HG03457 (cell line): ENCODE results near the gene MSANTD2.
"Not testable (repeated sequence)": the region's sequence is repeated elsewhere in the genome, so short reads cannot be mapped to it uniquely, and the experiment has no call there.

Experiments
- ATAC-seq: cut with Tn5 transposase; IDR thresholded peaks from one replicate; pipeline ENCODE4 v1.9.1; 2021; ENCODE audit warnings: moderate number of reproducible peaks; ENCODE audit not compliant: unreplicated experiment

MSANTD2 gene

DNA sequence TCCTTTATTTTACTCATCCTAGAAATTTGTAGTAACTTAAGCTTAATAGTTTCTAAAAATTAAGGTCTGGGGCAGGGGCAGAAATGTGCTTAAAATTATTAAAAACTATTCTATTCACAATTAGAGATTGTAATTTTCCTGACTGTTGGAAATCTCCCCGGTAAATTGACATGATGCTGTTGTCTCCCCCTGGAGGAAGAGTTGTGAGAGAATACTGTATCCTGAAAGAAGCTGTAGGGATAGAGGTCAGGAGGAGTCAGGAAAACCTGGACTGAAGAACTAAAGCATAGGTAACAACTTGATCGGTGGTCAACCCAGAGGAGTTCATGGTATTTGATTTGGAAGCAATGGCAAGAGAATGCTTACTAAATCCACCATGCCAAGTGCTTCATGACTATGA is 21.9 kb downstream of the MSANTD2 start:
- no peak for ATAC-seq

DNA sequence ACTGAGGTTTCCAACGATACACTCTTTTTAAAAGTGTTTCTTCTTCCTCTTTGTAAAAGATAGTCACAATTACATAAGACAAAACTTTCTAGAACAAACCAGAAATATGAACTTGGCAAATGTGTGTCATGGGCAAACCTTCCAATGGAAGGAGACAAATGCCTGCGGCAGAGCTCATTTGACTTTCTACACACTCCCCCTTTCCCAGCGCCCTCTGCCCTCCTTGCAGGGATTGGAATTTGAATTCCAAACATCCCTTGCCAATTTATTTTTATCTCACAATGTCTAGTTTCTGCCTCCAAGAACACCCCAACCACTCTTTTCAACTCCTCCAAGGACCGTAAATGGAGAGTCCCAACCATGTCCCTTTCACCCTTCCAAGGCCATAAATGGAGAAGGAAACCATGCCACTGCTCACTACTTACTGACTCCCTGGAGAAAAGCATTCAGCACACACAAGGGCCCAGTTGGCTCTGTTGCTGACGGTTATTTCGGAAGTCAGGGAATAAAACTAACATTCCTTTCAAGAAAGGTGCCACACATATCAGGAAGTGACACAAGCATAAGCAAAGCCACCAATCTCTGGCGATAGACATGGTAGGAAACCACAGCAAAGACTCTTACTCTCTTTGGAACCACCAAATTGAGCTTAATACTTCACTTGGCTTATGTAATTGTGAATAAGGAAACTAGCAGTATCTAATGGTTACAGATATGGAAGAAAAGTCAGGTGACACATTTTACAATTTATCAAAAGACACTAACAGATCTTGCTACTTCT is 23.2 kb downstream of the MSANTD2 start:
- ATAC-seq = no peak

DNA sequence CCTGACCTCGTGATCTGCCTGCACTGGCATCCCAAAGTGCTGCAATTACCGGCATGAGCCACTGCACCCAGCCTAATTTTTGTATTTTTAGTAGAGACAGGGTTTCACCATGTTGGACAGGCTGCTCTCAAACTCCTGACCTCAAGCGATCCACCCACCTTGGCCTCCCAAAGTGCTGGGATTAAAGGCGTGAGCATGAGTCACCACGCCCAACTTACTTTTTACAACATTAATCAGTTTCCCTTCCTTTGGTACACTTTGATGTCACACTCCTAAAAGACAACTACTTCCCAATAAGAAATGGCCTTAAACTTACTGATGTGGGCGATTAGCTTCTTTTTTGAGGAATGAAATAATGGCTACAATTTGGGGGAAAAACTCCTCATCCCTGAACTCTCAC is 29.2 kb downstream of the MSANTD2 start:
- ATAC-seq = not testable (repeated sequence)

DNA sequence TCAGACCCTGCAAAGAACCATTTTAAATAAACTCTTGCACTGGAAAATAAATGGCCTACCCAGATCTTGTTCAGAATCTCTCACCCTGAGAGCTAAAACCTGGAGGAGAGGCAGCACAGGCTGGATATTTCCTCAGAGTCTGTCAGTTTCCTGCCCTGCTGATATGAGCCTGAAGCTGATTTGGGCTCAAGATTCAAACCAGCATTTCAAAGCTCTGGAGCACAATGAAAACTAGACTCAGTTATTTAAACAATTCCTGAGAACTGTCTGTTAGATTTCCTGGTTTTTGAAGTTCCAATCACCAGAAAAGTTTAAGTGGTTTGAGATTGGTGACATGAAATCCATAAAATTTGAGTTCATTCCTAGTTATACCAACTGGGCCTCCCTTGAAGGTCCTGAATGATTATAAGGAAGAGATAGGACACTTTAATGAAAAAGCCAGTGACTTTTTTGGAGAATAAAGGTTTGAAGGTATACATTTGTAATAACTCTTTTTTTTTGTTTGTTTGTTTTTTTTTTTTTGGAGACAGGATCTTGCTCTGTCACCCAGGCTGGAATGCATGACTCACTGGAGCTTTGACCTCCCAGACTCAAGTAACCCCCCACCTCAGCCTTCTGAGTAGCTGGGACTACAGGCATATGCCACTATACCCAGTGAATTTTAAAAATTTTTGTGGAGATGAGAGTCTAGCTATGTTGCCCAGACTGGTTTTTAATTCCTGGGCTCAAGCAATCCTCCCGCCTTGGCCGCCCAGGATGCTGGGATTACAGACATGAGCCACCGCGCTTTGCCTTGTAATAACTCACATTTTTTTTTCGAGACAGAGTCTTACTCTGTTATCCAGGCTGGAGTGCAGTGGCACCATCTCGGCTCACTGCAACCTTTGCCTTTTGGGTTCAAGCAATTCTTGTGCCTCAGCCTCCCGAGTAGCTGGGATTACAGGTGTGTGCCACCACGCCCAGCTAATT is 30.1 kb downstream of the MSANTD2 start:
- no peak for ATAC-seq

DNA sequence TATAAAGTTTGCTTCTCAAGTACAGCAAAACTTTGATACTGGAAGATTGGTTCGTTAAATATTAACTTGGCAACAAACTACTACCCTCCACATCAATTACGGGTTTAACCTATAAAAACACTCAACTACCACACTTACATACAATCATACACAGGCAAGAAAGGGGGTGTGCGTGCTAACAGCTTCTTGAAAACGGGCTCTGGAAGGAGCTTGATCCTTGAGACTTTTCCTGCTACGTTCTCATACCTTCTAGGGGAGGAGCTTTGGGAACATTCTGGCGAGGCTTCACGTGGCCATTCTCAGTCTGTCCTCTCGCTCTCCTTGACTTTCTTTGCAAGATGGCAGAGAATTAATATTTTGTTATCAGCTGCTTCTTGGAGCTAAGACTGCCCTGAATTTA is 31.3 kb downstream of the MSANTD2 start:
- no peak for ATAC-seq

DNA sequence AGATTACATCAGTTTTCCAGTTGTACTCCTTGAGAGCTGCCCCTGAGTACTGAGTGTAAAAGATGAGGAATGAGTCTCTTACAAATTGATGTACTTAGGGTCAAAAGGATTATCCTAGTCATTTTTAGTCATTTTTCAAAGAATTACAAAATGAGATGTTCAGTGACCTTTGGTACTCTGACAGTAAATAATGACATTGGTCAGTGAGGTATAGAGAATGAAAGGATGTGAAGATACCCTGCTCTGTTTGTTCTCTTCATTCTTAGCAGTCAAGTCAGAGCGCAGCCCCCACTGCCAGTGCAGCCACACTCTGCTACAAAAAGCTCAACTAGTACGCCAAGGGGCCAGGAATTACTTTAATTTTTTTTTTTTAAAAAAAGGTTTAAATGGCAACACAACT is 34.0 kb downstream of the MSANTD2 start:
- no peak for ATAC-seq

DNA sequence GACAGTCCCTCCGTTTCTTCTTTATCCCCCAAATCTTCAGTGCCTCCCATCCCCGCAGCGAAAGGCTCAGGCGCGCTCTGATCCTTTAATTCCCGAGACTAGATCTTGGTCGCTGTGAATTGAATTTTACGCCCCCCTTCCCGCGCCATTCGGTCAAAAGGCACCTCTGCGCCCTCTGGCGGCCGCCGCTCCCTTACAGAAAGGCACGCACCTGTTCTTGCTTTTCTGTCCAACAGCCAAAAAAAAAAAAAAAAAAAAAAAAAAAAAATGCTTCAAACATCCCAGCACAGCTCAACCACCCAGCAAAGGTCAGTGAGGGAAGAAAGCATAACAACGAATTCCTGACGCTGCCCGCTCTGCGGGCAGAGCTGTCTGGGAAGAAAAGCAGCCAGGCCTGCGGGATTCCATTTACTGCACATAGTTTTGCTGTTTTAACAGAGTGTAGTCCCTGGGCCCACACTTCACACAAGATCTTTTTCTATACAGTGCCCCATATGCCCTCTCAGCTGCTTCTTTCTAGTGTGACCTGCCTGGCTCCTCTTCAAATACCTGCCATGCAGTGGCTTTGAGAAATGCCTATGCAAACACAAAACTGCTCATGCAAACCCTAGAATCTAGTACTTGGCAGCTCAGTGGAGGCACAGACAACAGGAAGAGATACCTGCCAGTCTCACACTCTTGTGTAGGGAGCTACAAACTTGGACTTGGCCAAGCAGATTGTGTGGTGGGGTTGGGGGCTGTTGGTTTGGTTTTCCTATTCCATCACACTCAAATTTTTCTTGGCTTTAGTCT is 36.9 kb downstream of the MSANTD2 start:
- no peak for ATAC-seq

DNA sequence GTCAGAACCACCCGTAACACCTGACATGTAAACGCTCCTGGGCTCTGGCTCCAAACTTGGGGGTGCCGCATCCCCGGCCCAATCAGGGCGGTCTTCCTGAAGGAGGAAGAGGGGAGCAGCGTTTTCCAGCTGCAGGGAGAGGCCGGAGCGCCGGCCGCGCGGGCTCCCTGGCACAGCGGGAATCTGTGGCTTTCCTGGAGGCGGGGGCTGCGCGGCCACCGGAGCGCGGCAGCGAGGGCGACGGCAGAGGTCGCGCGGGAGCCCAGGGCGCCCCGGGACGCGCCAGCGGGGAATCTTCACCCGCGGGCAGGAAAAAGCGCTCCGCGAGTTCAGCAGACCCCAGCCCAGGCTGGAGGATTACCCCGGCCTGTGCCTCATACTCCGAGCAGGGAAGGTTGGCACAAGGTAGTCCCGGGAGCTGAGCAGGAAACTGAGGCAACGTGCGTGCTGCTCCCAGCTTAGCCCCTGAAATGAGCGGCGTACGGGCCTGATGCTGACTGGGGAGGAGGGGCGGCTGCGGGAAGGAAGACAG is 37.5 kb downstream of the MSANTD2 start:
- no peak for ATAC-seq

DNA sequence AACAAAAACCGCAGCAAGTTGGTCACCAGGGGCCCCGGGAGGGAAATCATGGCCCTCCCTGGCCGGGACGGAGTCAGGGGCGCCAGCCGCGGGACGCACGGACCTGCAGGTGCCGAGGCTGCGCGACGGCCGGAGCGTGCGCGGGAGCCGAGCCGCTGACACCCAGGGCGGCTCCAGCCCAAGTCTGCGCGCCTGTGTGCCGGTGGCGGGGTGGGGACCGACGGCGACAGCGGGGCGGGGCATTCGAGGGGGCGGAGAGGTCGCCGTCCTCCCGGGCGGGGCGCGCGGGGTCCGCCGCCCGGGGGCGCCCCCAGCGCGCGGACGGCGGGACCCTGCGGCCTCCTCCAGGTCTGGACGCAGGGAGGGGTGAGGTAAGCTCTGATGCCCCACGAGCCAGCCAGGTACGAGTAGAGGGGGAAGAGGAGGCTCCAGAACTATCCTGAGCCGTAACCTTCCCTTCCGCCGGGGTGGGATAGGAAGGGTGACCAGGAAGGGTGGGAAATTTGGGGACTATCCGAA is 38.0 kb downstream of the MSANTD2 start, which contains the start of gene ESAM:
Gene ESAM (minus strand): TSS at position 186 of the 519 bp plus-strand sequence. CDS start 136 bp downstream, at position 50.
- ATAC-seq = peak; percentile 39

DNA sequence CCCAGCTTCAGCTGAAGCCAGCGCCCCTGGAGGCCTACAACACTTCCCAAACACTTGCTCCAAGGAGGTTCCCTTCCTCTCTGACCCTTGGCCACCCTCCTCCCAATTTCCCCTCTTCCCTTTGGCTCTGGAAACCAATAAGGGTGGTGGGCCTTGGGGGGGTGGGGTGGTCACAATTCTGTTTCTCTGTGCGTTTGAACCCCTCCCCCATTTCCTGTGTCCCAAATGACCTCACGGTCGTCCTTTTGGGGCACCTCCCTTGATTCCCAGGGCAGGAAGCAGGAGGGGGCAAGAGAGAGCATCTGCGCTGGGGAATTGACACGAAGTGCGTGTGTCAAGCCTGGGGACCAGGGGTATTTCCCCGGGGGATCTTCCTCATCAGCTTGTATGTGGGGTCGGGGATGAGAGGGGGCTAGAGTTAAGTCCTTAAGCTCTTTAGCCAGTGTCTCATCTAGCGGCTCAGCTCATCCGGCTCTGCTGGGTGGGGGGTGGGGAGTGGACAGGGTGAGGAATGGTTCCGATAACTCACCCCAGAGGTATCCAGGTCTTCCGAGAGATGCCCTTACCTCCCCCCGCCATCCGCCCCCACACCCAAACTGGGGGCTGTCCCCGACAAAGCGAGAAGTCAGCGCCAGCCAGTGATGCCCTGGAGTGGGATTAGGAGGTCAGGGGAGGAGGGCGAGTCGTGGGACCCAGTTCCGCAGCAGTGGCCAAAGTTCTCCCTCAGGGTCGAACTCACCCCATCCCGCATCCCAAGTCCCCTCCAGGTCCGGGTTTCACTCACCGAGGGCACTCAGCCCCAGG is 38.7 kb downstream of the MSANTD2 start:
- ATAC-seq = peak; percentile 3

DNA sequence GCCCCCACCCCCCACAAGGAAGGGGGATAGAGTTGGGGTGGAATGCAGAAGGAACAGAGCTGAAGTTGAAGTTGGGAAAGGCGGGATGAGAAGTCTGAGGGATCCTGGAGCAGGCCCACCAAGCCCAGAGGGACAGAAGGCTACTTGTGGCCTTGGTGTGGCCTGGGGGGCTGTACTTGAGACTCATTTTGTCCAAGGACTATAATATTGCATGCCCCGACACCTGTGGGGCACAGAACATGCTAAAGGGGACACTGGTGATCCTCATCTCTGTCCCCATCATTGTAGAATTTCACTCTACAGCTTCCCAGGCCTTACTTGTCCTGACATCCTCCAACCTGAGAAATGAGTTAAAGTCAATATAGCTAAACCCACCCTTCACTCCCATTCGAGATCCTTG is 39.4 kb downstream of the MSANTD2 start:
- no peak for ATAC-seq

DNA sequence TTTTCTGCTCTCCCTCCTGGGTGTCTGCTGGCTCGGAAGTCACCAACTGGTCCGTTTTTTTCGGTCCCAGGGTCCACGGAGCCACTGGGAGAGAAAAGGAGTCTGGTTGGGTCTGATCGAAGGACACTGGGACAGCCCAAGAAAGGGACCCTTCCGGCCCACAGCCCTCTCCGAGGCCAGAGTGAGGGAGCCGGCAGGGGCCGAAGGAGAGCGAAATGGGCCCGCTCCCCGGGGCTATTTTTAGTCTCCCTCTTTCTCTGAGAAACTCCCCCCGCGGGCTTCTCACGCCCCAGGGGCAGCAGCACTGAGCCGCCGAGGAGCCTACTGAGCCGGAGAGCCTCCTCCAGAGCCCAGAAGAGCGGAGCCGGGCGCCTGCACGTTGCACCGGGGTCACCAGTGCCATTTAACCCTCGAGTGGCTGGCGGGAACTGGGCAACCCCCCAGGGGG is 40.0 kb downstream of the MSANTD2 start:
- no peak for ATAC-seq

DNA sequence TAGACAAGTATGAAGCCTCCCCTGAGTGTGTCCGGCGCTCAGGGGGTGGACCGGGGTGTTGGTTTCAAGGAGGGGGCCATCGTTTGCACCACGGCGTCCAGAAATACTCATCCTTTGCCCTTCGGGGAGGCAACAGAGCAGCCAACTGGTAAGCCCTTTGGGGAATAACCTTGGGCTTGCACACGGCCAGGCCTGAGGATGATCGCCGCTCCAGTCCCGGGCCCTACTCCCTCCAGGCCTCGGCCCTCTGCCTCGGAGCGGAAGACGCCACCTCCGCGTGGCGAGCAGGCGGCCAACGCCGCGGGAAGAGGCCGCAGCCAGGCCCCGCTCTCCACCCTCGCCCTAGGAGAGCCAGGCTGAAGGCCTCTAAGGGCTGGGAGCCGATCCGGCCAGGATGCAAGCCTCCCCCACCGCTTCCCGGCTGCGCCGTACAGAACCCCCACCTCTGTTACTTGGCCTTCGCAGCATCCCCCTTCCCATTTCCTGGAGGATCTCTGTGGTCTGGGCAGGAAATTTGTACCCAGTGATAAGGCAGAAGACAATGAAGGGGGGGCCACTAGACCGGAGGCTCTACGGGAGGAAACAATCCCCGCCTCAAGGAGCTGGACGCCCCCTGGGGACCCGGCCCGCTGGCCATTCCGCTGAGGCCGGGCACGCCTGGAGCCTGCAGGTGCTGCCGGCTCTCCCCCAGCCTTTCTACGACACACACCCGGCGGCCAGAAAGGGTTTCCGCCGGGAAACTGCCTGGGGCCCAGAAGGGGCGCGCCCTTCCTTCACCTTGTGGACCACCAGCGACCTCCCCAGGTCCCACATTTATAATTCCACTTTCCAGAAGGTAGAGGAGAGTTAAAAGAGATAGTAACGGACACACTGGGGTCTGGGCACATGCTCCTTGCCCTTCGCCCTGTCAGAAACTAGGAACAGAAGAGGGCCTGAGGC is 40.7 kb downstream of the MSANTD2 start:
- no peak for ATAC-seq

DNA sequence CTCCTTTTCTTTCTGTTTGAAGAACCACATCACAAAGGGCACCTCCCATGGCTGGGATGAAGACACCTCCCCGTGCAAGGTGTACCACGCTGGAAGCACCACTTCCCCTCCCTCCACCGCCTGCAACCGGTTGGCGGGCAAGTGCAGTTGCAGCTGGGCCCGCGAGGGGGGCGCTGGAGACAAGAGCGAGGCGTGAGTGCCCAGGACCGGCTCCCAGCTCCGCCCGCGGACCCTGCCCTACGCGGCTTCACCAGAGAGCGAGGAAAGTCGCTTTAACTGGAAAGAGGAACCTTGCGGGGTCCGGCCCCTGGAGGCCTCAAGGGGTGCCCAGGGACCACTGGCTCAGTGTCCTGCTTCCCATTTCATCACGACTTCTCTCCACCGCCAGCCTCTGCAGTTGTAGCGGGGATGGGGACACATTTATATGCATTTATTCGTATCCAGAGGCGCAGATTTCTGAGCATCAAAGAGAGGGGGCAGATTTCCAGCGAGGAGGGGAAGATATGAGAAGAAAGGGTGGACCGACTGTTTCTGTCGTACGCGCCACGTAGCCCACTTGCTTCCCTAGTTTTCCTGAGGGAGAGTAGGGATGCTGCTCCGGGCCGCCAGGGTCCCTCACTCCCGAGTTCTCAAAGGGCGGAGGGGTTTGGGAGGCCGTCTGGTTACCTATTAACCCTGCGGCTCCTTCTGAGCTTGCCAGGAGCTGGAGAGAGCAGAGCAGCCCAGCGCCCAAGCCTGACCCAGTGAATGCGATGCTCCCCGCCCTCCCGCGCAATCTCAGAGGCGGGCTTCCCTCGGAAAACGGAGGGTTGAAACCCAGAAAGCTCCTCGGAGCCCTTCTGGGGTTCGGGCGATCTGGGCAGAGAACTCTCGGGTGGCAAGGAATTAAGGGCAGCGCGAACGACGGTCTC is 41.6 kb downstream of the MSANTD2 start:
- ATAC-seq = peak; percentile 57

DNA sequence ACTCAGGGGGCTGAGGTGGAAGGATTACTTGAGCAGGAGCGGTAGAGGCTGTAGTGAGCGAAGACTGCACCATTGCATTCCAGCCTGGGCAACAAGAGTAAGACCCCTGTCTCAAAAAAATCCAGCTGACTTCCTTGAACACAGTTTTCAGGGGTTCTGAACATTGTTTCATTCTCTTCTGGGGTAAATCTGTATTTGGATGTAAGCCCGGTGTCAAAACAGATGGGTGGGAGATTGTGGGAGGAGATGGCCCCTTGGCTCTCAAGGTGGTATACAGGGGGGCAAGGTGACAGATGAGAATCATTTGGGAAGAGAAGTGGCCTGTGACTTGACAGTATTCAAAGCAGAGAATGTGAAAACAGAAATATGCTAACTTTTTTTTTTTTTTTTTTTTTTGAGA is 42.9 kb downstream of the MSANTD2 start:
- ATAC-seq = no peak

DNA sequence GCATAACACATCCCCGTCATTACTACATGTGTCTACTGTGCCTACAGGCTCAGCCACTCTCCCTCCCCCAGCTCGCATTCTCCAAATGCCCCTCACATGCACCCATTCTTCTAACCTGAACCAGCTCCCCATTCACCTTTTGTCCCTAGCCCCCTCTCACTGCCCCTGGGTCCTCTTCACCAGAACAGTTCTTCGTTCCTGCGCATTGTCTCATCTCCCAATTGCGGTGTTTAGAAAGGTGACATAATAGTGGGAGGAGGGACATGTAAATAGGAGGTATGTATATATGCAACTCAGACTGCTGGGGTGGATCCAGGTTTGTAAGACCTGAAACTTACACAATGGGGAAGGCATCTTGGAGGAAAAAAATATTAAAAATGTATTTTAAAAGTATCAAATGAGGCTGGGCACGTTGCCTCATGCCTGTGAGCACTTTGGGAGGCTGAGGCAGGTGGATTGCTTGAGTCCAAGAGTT is 43.4 kb downstream of the MSANTD2 start:
- no peak for ATAC-seq

DNA sequence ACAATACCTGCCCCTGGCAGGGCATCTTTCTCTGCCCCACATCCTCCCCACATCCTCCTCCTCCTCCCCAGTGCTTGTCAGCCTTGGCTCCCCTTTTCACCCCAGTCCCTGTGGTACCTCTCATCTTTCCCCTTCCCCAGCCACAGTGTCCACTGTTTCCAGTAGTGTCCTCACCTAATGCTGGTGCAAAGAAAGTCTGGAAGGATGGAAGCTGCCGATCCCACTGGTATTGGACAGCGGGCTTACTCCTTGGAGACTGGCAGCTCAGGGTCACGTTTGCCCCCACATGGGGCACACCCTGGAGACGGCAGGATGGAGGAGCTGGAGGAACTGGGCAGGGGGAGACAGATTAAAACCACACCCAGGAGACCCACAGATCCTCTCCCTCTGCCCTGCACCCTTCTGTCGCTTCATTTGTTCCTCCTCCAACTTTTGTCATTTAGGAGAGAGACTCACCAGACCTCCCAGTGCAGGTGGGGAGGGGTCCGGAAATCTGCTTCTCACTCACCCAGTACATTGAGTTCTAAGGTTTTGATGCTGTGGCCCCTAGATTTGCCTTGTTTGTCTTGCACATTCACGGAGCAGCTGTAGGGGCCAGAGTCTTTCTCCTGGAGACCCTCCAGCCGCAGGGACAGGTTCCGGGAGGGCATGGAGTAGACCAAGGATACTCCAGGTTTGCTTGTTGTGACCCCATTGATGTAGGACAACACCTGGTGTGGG is 44.0 kb downstream of the MSANTD2 start:
- no peak for ATAC-seq
